NCI-H748 (cell line): ENCODE results near the gene C10orf143.

ENCODE experiments used
- DNase-seq: peaks from one replicate; lab custom pipeline; 2025; ENCODE audit not compliant: unreplicated experiment; lab: John Stamatoyannopoulos, UW

C10orf143 gene

DNA sequence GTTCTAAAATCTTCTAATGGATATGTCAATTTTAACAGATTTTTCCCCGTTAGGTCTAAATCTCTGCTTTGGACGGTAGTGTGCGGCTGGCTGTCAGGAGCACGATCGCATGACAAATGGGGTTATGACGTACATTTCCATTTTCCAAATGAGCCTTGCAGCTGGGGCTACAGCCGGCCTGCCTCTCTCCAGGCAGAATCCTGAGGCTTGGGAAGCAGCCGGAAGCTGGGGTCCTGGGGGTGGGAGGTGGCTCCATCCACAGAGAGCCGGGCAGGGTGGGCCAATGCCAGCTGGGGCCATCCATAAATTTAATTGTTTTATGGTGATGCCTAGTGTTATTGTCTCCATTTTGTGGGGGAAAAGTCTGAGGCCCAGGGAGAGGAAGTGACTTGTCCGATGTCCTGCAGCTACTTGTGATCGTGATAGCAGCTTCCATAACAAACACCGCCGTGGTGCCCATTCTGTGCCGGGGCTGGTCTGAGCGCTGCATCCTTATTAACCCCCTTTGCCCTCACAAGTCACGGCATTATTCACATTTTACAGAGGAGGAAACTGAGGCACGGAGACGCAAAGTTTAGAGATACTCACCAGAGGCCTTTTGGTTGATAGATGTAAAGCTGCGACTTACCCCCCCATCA is 93.5 kb downstream of the C10orf143 start:
- no peak for DNase-seq

DNA sequence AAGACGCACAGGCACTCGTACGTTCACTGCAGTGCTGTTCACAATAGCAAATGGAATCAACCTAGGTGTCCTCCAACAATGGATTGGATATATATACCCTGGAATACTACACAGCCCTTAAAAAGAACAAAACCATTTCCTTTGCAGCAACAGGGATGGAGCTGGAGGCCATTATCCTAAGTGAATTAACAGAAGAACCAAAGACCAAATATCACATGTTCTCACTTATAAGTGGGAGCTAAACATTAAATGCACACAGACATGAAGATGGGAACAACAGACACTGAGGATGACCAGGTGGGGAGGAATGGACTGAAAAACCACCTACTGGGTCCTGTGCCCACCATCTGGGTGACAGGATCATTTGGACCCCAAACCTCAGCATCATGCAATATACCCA is 94.5 kb downstream of the C10orf143 start:
- DNase-seq = no peak

DNA sequence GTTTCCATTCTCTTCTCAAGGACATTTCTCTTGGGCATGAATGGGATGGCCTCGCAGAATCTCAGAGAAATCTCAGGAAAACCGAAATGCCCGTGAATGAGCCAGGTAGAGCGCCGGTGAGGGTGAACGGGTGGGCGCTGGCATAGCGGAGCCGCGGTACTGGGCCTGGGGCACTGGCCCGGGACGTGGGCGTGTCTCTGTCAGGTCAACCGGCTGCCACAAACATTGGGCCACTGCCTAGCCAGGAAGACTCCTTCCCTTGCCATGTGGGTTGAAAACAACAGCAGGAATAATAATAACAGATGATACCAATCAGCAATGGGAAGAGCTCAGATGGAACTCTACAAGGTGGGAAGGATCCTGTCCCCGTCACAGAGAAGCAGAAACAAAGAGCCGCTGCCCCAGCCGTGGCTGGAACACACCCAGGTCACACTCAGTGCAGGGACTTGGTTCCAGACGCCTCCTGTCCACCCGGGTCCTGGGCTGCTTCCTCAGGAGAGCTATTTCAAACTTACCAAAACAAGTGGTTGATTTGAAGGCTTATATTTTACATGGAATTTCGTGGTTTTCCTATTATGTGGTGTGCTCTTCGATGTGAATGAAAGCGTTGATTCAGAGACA is 95.4 kb downstream of the C10orf143 start:
- no peak for DNase-seq

DNA sequence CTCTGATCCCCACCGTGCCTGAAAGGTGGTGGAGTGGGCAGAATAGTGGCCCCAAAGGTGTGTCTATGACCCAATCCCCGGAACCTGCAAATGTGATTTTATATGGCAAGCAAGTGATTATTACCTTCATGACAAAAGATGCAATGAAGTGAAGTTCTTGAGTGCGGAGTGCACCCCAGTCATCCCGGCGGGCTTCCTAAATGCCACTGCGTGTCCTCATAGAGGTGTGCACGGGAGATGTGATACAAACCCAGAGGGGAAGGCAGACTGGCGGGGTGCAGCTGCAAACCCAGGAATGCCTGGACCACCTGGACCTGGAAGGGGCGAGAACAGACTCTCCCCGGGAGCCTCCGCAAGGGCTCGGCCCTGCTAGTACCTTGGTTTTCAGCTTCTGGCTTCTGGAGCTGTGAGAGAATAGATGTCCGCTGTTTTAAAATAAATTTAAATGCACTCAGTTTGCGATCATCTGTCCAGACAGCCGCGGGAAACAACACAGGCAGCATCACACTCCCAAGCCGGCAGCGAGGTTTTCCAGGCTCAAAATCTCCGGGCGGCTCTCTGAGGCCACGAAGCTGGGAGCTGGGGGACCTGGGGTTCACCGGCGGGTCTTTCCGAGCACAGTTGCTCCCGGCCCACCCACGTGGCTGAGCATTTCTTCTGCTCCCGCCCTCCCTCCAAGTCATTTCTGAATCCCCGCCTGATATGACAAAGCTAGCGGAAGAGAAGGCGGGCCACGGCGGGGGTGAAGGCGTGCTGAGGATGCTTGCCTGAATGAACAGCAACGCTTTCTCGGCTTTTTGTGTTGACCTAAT is 96.2 kb downstream of the C10orf143 start:
- no peak for DNase-seq
